CD4-positive, alpha-beta T cell treated with Interleukin-4 for 4 hours (primary cell): ENCODE results near the gene ACSS3.
"Not testable (repeated sequence)": the region's sequence is repeated elsewhere in the genome, so short reads cannot be mapped to it uniquely, and the experiment has no call there.

Experiments
- DNase-seq: peaks from one replicate; pipeline ENCODE4 v3.0.0-alpha.2; 2020

Gene ACSS3, protein sequence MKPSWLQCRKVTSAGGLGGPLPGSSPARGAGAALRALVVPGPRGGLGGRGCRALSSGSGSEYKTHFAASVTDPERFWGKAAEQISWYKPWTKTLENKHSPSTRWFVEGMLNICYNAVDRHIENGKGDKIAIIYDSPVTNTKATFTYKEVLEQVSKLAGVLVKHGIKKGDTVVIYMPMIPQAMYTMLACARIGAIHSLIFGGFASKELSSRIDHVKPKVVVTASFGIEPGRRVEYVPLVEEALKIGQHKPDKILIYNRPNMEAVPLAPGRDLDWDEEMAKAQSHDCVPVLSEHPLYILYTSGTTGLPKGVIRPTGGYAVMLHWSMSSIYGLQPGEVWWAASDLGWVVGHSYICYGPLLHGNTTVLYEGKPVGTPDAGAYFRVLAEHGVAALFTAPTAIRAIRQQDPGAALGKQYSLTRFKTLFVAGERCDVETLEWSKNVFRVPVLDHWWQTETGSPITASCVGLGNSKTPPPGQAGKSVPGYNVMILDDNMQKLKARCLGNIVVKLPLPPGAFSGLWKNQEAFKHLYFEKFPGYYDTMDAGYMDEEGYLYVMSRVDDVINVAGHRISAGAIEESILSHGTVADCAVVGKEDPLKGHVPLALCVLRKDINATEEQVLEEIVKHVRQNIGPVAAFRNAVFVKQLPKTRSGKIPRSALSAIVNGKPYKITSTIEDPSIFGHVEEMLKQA

DNA sequence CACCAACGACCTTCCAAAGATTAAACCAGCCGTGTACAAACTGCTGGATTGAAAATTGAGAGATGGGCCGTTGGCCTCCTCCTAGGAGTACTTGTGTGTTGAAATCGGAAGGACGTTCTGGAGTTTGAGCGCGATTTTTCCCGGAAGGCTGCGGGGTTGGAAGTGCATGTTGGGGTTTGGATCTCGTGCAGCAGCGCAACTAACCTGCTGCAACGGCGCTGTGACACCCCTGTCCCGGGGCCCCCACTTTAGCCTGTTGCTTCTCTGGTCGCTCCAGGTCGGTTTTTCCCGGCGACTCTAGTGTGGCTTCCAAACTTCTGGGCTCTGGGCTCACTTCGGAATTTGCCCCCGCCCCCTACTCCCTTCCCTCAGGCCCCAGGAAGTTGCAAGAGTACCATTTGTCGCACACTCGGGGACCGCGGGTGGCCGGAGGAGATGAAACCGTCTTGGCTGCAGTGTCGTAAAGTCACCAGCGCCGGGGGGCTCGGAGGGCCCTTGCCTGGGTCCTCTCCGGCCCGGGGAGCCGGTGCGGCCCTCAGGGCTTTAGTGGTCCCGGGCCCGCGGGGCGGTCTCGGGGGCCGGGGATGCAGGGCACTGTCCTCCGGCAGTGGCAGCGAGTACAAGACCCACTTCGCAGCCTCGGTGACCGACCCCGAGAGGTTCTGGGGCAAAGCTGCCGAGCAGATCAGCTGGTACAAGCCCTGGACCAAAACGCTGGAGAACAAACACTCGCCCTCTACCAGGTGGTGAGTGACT is at the start of gene ACSS3:
Gene ACSS3, plus strand, starts transcription at position 394 of the 756 bp plus-strand sequence. Its CDS starts 42 bp downstream, at position 436.
- no peak for DNase-seq

DNA sequence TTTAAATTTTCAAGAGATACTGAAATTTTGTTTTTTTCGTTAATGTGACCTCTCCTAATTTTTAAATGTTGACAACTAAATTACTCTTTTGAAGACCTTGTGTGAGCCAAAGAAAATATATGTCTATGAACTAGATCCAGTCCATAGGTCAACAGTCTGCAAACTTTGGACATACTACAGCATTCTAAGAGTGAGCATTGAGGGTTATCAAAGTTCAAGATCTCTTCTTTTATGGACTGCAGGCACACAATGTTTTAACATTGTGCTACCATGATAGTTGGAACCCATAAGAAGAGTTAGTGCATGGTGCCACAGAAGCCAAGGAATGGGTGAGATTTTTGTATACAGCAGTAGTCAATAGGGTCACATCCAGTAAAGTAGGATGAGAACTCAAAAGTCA is 43.0 kb upstream of the ACSS3 start:
- DNase-seq: no peak

DNA sequence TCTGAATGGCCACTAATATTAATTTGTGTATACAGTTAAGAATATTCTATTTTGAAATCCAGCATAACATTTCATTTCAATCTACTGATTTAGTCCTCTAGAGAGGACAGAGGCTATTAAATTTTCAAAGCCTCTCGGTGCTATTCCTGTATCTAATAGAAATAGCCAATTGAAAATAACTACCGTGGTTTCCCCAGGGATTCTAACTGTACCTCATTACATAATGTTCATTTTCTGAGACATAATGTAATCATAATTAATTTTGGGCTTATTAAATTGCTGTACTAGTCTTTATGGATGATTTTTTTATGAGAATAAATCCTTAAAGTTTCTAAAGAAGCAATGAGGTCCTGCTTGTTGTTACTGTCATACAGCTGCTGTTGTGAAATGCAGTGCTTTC is 38.6 kb upstream of the ACSS3 start:
- no peak for DNase-seq

DNA sequence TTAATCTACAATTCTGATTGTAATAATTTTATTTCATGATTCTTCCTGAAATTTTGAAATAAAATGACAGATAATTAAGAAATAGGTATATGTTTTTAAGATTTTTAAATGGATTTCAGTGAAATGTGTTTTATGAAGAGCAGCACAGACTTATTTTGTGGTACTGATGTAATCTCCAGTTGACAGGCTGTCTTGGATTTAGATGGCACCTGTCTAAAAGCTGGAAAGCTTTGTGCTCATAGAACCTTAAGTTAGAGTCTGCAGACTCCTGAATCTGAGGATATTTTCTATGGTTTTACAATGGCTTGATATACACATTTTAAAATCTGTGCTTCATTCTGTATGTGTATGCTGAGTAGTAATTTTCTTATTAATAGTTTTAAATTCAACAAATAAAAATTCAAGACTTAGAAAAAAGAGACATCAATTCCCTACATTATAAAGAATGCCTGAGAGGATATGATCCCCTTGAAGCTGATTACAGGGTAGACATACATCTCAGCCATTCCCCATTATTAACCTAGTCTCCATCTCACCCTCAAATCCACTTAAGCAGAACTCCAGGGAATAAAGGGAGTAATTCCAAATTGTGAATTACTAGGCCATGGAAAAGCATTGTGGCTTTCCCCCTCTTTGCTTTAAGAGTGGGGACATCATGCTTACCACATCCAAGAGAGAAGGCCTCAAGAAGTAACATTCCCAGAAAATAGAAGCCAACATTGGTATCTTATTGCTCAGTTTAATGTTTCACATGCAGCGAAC is 33.7 kb upstream of the ACSS3 start:
- DNase-seq: no peak

DNA sequence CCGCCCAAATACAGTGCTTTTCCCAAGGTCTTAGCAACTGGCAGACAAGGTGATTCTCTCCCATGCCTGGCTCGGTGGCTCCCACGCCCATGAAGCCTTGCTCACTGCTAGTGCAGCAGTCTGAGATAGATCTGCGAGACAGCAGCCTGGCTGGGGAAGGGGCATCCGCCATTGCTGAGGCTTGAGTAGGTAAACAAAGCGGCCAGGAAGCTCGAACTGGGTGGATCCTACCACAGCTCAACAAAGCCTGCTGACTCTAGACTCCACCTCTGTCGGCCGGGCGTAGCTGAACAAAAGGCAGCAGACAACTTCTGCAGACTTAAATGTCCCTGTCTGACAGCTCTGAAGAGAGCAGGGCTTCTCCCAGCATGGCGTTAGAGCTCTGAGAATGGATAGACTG is 12.9 kb upstream of the ACSS3 start:
- not testable (repeated sequence) for DNase-seq

DNA sequence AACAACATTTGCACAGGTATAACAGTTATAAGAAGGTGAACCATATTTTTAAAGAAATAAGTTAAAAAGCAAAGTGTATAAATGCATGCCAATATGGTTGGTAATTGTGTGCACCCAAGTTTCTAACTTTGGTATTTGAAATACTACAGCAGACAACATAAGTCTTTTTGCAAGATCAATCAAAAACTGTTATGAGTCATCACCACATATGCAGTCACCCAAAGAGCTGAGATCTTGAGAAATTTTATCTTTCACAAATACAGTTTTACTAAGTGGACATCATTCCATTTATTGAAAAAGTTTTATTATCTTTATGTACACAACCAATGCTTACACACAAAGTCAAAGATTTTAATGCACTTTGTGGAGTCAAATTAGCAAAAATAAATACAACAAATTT is 7.0 kb upstream of the ACSS3 start:
- no peak for DNase-seq

DNA sequence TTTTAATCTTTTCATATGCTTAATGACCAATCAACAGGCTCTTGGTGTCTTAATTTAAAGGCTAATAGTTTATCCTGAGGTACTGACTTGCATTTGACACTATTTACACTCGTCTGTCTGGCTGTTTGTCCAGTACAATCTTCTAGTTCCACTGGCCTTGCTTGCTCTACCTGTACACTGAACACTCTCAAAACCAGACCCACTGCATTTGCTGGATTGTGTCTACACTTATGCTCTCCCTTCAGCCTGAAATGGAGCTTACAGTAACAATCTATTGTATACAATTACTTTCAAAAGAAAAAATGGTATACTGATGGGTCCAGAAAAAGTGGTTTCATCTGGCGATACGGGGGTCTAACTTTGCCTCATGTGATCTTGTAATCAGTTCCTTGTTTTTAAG is 2.3 kb upstream of the ACSS3 start:
- DNase-seq: no peak

DNA sequence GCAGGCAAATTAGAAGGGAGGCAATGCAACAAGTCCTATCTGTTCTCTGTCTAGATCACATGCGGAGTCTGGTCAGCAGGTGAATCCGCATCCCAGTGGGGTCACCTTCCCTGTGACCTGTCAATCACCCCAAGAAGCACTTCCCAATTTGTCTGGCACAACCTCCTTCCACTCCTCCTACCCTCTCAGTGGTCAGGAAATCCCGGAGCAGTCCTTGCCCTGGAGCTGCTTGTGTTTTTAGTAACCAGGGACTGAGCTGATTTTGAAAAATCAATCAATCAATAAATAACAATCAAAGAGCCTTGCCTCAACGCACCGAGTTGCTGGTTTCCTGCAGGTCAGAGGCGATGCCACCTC is 572 bp upstream of the ACSS3 start:
- no peak for DNase-seq

DNA sequence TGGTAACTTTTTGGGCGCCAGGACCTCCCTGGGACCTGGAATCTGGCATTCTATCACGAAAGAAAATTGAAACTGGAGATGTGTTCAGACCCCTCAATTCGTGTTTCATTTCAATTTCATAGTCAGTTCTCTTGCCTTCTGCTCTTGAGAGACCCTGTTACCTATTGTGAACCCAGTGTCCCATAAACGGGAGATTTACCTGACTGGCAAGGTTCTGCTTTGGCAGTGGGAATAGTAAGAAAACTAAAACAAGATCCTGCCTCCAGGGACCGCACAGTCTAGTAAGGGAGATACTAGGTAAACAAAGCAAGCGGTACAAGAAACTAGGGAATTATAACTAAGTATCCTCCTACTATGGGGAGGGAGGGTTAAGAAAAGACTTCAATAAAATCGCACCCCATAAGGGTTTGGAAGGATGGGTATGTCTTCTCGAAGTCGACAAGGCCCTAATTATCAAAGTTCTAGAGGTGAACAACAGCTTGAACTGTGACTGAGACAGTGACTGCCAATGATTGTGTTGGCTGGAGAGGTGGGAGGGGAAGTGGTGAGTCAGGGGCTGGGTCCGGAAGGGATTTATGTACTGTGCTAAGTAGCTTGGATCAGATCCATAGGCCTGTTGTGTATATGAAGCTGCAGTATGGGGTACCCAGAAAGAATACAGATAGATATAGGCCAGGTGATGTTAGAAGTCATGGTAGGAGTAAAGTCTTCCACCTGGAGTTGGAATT is 754 bp downstream of the ACSS3 start:
- no peak for DNase-seq

DNA sequence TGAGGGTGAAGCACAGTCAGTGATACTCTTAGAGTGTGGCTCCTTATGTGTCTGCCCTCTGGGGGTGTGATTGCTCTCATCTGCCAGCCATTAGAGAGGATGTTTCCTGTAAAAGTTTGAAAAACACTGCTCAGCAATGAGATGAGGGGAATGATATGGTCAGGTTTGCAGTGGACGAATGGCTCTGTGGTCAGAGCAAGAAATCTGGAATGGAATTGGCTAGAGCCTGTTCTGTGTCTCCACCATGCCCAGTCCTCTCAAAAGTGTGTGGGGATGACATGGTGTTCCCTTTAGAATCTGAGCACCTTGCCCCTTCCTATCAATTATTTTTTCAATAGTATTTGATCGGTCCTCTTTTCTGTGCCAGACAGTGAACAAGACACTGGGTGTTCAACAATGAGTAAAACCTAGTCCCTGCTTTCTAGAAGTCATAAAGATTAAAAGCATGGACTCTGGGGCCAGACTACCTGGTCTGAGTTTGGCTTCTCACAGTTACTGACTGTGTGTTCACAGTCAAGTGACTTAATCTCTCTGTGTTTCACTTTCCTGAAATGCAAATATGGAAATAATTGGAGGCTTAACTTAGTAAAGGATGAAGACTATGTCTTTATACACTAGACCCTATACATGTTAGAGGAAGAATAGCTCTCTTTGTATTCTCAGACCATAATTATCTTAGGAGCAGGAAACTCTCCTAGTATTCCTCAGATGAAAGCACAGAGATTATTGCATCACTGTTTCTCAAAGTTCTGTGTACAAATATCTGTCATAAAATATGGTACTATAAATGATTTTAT is 1.6 kb downstream of the ACSS3 start:
- no peak for DNase-seq

DNA sequence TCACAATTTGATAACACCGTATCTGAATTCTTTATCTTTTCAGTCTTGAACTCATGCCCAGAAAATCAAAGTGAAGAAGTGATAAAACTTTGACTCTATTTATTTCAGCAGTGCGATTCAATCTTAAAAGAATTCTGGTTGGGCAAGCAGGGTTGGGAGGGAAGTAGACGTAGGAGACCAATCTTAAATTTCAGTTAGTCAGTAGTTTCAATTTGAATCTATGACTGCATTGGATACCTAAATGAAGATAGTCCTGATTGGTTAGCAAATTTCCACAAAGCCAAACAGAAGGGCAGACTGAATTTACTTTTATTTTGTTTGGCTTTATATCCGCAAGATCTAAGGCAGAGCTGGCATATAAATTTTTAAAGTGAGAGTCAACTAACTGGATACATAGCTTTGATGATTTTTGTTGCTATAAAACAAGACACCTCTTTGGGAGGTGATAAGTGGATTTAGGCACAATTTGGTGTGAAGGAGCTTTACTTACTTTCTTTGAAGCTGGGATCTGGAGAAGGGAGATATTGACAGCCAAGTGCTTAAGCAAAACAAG is 2.6 kb downstream of the ACSS3 start:
- no peak for DNase-seq

DNA sequence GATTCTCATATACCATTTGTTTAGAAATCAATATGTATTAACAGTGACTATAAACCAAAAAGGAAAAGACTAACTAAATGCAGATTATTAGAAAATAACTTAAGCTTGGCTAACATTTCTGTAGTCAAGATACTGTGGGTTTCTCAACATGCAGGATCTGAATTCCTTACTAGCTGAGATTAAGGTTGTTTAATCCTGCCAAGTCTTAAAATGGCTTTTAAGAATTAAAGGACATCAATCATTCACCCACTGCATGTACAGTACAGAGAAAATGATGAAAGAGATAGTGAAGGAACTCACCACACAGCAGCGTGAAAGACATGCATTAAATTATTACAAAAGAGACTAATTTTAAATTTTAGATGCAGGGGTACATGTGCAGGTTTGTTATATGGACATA is 3.8 kb downstream of the ACSS3 start:
- no peak for DNase-seq

DNA sequence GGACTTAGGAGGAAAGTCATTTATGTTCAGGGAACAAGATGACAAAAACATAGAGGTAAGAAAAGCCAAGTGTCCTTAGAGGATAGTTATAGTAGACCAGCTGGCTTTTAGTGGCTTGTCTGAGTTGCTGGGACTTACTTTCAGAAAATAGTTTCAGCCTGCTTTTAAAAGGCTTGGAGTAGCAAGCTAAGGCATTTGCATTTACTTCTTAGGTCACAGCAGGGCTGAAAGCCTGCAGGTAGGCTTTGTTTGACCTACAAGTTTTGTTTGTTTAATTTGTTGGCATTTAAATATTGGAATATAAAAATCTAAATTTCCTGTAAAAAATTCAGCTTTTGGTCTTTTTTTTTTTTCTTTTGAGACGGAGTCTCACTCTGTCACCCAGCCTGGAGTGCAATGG is 5.1 kb downstream of the ACSS3 start:
- no peak for DNase-seq

DNA sequence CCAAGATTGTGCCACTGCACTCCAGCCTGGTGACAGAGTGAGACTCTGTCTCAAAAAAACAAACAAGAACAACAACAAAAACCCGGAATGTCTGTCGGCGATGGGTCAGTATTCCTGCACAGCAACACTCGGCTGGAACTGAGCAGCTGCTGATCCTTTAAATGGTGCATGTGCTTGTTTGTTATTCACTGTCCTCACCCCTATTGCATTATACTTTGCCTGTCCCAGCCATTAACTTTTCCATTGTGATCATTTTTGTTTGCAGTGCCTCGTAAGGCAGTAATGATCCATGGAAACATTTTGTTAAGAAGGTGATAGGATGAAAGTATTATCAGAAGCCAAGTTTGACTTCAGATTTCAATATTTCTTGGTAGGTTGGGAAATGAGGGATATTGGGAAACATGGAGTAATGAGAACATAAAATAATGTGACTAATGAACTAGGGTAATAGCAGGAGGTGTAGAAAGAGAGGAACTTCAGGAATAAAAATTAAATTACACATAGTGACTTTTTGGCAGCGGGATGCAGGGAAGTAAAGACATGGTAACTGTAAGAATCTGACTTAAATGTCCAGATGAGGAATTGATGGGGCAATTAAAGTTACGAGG is 6.1 kb downstream of the ACSS3 start:
- DNase-seq: no peak

DNA sequence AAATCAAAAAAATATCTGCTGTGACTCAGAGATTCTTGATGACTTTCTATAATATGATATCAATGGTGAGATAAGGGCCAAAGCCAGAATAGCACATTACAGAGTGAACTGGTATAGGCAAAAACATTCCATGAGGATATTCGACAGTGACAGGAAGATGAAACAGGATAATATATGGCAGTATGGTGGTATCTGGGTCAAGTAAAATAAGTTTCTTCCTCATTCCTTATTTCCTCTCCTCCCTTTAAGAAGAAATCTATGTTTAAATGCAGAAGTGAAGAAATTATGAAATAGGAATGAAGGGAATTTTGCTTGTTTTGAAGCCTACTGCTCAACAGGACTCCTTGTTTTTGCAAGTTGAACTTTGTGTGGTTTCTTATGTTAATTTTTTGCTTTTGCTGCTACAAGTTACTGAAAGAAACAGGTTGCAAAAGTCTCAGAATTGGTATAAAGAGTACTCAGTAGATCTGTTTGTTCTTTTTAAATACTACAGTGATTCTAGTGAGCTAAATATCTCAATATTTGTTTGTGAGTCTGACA is 7.0 kb downstream of the ACSS3 start:
- DNase-seq: no peak

DNA sequence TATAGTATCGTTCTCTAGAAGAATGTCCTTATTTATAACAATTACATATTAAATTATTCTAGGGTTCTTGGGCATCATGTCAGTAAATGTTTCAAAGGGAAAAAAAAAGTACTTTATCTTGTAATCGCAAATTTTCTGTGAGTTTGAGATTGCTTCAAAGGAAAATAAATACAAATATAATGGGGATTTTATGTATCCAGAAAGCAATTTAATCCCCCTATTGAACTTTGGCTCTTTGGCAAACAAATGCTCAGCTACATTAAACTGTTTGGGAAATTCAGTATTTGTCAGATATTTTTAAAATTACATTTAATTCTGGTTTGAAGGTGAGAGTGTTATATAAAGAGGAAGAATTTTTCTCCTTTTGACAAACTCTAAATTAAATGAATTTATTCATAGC is 8.0 kb downstream of the ACSS3 start:
- no peak for DNase-seq

DNA sequence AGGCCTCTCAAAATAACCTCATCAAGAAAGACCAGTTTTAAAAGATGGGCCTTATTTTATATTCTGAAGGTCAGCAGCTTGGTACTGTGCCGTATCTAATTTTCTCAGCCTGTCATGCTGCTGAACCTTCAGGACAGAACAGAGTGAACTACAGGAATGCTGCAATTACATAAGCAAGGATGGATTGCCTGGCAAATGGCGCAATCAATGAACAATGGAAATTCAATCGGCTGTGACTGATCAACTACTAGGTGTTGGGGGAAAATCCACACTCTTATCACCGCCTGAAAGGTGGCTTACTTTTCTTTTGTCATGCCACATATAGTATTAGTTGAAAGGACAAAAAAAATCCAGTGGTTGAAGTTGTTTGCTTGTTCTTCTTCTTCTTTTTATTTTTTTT is 8.5 kb downstream of the ACSS3 start:
- DNase-seq: no peak

DNA sequence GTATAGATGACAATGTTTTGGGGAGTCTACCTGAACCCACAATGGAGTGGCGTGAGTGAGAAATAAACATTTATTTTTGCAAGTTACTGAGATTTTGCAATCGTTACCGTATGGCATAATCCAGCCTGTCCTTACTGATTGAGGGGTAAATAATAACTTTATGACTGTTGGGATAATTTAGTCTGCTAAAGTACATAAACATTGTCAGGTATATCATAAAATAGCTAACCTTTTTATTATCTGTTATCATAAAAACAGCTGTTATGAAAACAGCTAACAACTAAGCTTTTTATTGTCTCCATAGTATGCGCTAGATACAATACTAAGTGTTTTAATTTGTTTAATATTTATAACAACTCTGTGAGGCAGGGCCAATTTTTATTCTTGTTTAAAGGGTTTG is 10.3 kb downstream of the ACSS3 start:
- no peak for DNase-seq

DNA sequence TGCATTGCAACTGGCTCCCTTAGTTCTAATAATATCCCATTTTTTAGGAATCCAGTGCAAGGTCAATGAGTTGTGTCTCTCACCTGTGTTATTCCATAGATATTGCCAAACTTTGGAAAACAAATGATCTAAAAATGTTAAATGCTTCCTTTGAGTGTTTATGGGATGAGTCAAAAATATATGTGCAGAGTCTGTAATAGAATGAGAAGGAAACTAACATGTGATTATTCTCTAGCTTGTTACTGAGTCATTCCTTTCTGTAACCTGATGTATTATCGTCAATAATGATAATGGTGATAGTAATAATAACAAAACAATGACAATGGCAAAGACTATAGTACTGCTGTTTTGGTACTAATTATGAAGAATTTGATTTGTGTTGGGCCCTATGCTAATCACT is 11.5 kb downstream of the ACSS3 start:
- DNase-seq: no peak

DNA sequence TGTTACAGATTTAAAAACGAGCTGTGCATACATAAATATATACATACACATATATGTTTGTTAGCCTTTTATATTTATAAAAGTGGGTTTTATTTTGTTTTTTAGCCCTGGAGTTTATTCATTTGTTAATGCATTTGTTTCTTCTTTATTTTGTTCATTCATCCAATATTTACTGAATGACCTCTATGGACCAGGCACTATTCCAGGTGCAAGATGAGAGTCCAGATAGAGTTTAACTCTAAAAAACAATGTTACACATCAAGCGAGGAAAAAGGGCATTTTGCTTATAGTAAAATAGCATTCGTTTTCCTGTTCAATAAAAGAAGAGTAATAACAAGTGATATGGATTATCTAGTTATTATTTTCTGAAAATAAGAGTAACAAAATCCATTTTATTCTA is 14.2 kb downstream of the ACSS3 start:
- no peak for DNase-seq
